Measurements from ENCODE around the gene HEXA. TPM values are rescaled to one million over a fixed set of nuclear protein-coding genes. Genes with fewer than 3 reads are reported as not detected.

The HEXA gene
- total and polyA plus RNA-seq, 9 of the 15 experiments (the other 6 are each of a cell fraction or from before 2014, with no cell fraction given): 22.2 to 136 (median 68.9) TPM

DNA sequence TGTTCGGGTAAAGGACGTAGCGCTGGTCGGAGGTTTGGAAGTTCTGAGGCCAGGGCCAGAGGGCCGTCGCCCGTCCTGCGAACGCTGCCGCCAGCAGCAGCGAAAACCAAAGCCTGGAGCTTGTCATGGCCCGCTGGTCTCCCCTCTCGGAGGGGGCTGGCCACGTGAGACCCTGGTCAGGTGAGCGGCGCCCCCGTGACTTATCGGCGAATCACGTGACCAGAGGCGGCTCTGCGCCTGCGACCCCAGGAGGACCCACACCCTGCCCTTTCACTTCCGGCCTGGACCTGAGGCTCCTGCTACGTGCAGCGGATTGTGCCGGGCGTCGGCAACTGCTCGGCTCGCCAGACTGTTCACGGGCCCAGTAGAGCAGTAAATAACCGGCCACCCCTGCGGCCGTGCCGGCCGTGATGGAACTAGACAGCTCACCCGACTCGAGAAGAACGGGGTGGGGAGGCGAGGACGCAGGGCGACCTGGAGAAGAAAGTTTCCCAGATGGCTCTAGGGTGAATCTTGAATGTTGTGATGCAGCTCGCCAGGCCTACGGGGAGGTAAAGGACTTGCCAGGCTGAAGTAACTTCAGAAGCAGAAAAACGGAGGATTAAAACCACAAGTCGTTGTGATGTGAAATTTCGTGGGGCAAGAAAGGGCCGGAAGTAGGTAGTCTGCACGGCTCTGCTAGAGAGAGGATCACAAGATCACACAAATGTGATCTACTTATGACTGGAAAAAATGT lies at the start of gene HEXA (continued):
- TF ChIP-seq, protein P1, sequence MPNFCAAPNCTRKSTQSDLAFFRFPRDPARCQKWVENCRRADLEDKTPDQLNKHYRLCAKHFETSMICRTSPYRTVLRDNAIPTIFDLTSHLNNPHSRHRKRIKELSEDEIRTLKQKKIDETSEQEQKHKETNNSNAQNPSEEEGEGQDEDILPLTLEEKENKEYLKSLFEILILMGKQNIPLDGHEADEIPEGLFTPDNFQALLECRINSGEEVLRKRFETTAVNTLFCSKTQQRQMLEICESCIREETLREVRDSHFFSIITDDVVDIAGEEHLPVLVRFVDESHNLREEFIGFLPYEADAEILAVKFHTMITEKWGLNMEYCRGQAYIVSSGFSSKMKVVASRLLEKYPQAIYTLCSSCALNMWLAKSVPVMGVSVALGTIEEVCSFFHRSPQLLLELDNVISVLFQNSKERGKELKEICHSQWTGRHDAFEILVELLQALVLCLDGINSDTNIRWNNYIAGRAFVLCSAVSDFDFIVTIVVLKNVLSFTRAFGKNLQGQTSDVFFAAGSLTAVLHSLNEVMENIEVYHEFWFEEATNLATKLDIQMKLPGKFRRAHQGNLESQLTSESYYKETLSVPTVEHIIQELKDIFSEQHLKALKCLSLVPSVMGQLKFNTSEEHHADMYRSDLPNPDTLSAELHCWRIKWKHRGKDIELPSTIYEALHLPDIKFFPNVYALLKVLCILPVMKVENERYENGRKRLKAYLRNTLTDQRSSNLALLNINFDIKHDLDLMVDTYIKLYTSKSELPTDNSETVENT (CRISPR knock-in tag; IDR thresholded peaks at IDR 0.05): peak; percentile 65; the same call in 1 of the 2 replicates
- TF ChIP-seq MEF2D (tag; conservative IDR thresholded peaks at IDR 0.05; ENCODE audit: low read depth): peak; percentile 58; the same call in 1 of the 2 replicates
- TF ChIP-seq, protein P2, sequence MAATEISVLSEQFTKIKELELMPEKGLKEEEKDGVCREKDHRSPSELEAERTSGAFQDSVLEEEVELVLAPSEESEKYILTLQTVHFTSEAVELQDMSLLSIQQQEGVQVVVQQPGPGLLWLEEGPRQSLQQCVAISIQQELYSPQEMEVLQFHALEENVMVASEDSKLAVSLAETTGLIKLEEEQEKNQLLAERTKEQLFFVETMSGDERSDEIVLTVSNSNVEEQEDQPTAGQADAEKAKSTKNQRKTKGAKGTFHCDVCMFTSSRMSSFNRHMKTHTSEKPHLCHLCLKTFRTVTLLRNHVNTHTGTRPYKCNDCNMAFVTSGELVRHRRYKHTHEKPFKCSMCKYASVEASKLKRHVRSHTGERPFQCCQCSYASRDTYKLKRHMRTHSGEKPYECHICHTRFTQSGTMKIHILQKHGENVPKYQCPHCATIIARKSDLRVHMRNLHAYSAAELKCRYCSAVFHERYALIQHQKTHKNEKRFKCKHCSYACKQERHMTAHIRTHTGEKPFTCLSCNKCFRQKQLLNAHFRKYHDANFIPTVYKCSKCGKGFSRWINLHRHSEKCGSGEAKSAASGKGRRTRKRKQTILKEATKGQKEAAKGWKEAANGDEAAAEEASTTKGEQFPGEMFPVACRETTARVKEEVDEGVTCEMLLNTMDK (IDR thresholded peaks at IDR 0.05; ENCODE audit: borderline replicate concordance, insufficient read depth, low read depth, low read length, poor library complexity, severe bottlenecking): peak; percentile 79
- no peak for TF ChIP-seq TCFL5 (CRISPR knock-in tag; conservative IDR thresholded peaks at IDR 0.05)
- no peak for TF ChIP-seq PTRF (tag; IDR thresholded peaks at IDR 0.05)
- TF ChIP-seq PCBP2 (IDR thresholded peaks at IDR 0.05; ENCODE audit: low read depth, low read length, poor library complexity, severe bottlenecking): no peak
- TF ChIP-seq ZNF583 (CRISPR knock-in tag; IDR thresholded peaks at IDR 0.05): peak; percentile 78; the same call in 1 of the 2 replicates
- TF ChIP-seq, protein P3, sequence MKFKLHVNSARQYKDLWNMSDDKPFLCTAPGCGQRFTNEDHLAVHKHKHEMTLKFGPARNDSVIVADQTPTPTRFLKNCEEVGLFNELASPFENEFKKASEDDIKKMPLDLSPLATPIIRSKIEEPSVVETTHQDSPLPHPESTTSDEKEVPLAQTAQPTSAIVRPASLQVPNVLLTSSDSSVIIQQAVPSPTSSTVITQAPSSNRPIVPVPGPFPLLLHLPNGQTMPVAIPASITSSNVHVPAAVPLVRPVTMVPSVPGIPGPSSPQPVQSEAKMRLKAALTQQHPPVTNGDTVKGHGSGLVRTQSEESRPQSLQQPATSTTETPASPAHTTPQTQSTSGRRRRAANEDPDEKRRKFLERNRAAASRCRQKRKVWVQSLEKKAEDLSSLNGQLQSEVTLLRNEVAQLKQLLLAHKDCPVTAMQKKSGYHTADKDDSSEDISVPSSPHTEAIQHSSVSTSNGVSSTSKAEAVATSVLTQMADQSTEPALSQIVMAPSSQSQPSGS (CRISPR knock-in tag; IDR thresholded peaks at IDR 0.05): no peak
- peak; percentile 77; the same call in 1 of the 2 replicates for TF ChIP-seq ZBTB17 (CRISPR knock-in tag; IDR thresholded peaks at IDR 0.05)
- TF ChIP-seq RBBP5 (IDR thresholded peaks at IDR 0.05; ENCODE audit: borderline replicate concordance, insufficient read depth, low read length, poor library complexity, severe bottlenecking): peak; percentile 83
- TF ChIP-seq, protein P4, sequence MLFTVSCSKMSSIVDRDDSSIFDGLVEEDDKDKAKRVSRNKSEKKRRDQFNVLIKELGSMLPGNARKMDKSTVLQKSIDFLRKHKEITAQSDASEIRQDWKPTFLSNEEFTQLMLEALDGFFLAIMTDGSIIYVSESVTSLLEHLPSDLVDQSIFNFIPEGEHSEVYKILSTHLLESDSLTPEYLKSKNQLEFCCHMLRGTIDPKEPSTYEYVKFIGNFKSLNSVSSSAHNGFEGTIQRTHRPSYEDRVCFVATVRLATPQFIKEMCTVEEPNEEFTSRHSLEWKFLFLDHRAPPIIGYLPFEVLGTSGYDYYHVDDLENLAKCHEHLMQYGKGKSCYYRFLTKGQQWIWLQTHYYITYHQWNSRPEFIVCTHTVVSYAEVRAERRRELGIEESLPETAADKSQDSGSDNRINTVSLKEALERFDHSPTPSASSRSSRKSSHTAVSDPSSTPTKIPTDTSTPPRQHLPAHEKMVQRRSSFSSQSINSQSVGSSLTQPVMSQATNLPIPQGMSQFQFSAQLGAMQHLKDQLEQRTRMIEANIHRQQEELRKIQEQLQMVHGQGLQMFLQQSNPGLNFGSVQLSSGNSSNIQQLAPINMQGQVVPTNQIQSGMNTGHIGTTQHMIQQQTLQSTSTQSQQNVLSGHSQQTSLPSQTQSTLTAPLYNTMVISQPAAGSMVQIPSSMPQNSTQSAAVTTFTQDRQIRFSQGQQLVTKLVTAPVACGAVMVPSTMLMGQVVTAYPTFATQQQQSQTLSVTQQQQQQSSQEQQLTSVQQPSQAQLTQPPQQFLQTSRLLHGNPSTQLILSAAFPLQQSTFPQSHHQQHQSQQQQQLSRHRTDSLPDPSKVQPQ (CRISPR knock-in tag; IDR thresholded peaks at IDR 0.05; ENCODE audit: borderline replicate concordance): peak; percentile 83; the same call in 1 of the 2 replicates
- peak; percentile 94 for TF ChIP-seq SAP30 (IDR thresholded peaks at IDR 0.05; ENCODE audit: borderline replicate concordance, insufficient read depth, low read depth, low read length, poor library complexity, severe bottlenecking)
- TF ChIP-seq NR2C1 (IDR thresholded peaks at IDR 0.05): peak; percentile 88
- peak; percentile 88 for TF ChIP-seq NR2C1 (tag; IDR thresholded peaks at IDR 0.05)
- TF ChIP-seq SIRT6 (IDR thresholded peaks at IDR 0.05; ENCODE audit: low read depth, low read length): no peak
- TF ChIP-seq BHLHE40 (IDR thresholded peaks at IDR 0.05; ENCODE audit: low read length): peak; percentile 98
- 0 out of 2 replicates have a peak, but pooled peaks have one; percentile 7 for TF ChIP-seq MXI1 (IDR thresholded peaks at IDR 0.05; ENCODE audit: low read depth, low read length)
